Stimulated activated naive CD4-positive, alpha-beta T cell (primary cell): Measurements from ENCODE around the gene TRDMT1.

ENCODE experiments used
- DNase-seq, 6 experiments: peaks; one replicate each; lab custom pipeline; 2025; lab: John Stamatoyannopoulos, UW

The TRDMT1 gene

GRCh38 chr10:17229967-17230682, 28.7 kb upstream of the TRDMT1 start:
- DNase-seq: peak; percentile 80 to 97 (median 88)

- no peak for DNase-seq
Measured at GRCh38 chr10:17229717-17229966, 28.2 kb upstream of the TRDMT1 start.

GRCh38 chr10:17229016-17229716, 27.7 kb upstream of the TRDMT1 start:
- DNase-seq: peak; percentile 57 to 88 (median 75)

DNA sequence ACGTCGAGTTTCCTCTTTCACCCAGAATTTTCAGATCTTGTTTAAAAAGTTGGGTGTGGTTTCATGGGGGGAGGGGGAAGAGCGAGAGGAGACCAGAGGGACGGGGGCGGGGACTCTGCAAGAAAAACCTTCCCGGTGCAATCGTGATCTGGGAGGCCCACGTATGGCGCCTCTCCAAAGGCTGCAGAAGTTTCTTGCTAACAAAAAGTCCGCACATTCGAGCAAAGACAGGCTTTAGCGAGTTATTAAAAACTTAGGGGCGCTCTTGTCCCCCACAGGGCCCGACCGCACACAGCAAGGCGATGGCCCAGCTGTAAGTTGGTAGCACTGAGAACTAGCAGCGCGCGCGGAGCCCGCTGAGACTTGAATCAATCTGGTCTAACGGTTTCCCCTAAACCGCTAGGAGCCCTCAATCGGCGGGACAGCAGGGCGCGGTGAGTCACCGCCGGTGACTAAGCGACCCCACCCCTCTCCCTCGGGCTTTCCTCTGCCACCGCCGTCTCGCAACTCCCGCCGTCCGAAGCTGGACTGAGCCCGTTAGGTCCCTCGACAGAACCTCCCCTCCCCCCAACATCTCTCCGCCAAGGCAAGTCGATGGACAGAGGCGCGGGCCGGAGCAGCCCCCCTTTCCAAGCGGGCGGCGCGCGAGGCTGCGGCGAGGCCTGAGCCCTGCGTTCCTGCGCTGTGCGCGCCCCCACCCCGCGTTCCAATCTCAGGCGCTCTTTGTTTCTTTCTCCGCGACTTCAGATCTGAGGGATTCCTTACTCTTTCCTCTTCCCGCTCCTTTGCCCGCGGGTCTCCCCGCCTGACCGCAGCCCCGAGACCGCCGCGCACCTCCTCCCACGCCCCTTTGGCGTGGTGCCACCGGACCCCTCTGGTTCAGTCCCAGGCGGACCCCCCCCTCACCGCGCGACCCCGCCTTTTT, 26.9 kb upstream of the TRDMT1 start, which contains the start of gene VIM:
TSS of gene VIM (plus strand) at position 151 of the 925 bp plus-strand sequence. CDS start 1,182 bp downstream, outside the sequence.
- DNase-seq: peak; percentile 66 to 88 (median 80)

DNA sequence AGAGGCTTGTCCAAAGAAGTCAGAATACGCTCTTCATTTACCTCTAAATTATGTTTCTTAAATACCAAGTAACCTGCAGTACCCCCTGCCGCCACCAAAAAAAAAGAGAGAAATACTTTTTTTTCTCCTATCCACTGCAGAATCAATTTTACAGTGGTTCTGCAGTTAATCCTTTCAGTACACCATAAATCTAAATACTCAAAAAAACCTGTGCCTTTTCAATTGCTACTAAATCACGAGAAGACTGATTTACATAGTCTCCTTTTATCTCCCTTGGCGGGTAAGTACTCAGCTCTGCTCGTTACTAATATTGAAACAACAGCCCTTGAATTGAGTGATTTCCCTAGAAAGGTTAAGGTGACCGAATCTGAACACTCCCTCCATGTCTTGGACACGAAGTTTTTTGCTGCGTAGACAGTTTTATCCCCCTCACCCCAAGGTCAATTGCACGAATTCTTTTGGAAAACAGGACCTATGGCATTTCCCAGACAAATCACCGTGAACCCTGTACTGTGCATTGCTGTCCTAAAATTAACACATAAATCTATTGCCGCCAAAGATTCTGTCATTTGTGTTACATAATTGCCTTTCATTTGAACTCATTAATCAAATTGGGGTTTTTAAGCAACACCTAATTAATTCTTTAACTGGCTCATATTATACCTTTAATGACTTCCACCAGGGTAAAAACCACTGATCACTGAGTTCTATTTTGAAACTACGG, 26.1 kb upstream of the TRDMT1 start:
- DNase-seq: peak in 4 of 6 experiments; percentile 20 to 73 (median 62)

GRCh38 chr10:17226891-17227303, 25.4 kb upstream of the TRDMT1 start:
- no peak for DNase-seq

- DNase-seq: no peak
Measured at GRCh38 chr10:17225808-17226207, 24.3 kb upstream of the TRDMT1 start.

DNA sequence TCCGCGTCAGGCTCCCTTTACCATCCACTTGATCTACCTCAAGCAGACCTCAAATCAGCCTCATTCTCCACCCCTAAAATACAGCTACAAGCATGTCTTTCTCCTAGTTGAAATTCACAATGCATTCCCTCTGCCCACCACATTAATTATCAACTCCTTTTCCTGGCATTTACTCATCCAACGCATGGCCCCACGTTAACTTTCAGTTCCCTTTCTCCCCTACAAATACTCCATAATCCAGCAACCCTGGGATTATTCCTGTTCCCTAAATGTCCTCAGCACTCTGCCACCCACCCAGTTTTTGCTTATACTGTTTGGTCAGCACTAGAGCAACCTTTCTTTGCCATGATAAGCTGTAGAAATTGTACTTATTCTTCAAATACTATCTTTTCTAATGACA, 20.9 kb upstream of the TRDMT1 start:
- no peak for DNase-seq

GRCh38 chr10:17220652-17221100, 19.2 kb upstream of the TRDMT1 start:
- no peak for DNase-seq

DNA sequence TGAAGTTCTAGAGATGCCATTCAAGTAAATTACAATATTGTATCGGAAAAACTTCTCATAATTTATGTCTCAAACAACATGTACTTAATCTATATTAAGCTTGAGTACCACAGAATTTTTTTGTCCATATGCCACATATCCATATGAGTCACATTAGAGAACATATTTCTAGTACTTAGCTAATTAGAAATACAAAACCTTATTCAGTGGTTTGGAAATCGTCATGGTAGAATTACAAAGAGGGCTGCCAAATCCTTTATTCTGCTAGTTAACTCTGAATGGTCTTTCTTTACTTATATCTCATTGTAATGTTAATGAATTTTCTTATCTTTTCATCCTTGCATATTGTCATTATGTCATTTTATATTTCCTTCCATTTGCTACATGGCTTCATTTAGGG, 17.6 kb upstream of the TRDMT1 start:
- no peak for DNase-seq

- DNase-seq: no peak
Measured at GRCh38 chr10:17217631-17218232, 16.3 kb upstream of the TRDMT1 start.

DNA sequence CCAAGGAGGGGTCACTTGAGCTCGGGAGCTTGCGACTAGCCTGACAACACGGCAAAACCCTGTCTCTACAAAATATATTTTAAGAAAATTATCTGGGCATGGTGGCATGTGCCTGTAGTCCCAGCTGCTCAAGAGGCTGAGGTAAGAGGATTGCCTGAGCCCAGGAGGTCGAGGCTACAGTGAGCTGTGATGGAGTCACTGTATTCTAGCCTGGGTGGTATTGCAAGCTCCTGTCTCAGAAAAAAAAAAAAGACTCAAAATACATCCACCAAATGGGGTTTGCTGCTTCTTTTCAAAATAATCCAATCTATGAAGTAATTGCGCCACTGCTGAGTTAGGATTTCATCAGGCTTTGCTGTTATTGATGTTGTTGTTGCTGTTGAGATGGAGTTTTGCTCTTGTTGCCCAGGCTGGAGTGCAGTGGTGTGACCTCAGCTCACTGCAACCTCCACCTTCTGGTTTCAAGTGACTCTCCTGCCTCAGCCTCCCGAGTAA, 15.5 kb upstream of the TRDMT1 start:
- no peak for DNase-seq

DNA sequence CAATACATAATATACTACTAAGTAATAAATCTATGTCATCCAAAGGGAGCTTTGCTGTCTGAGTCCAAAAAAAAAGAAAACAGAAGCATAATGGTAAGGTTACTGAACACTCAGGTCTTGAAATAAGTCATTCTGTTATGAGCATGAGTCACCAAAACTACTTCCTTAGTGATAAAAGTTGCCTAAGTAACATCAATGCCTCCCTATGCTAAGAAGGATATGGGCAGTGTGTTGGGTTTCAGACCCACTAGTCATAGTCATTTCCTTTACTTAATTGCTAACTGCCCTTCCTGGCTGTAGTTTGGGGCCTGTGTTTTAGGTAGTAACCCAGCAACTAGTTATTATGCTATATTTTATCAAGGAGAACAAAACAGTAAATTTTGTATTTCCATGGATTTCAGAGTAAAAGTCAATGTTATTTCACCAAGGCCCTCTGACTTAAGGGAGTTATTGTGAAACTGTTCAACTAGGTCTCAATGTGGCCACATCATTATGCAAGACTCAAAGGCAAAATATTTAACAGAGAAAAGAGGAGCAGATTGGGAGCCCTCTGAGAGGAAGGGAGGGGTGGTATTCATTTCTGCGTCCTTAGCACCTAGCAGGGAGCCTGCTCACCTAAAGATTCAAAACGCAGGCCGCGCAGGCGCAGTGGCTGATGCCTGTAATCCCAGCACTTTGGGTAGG, 14.9 kb upstream of the TRDMT1 start:
- no peak for DNase-seq

DNA sequence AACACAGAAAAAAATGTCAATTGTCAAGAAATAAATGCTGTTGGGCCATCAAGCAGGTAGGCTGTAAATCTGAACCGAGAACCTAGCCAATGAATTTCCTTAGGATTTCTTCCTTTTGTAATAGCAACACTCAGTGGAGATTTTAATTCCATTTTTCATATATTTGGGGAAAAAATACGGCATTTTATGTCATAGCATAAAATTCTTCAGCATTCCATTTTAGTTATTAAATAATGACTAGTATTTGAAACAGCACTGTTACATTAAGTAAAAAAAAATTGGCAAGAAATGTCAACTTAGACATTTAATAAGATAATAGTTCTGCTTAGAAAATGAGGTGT, 14.3 kb upstream of the TRDMT1 start:
- no peak for DNase-seq

DNA sequence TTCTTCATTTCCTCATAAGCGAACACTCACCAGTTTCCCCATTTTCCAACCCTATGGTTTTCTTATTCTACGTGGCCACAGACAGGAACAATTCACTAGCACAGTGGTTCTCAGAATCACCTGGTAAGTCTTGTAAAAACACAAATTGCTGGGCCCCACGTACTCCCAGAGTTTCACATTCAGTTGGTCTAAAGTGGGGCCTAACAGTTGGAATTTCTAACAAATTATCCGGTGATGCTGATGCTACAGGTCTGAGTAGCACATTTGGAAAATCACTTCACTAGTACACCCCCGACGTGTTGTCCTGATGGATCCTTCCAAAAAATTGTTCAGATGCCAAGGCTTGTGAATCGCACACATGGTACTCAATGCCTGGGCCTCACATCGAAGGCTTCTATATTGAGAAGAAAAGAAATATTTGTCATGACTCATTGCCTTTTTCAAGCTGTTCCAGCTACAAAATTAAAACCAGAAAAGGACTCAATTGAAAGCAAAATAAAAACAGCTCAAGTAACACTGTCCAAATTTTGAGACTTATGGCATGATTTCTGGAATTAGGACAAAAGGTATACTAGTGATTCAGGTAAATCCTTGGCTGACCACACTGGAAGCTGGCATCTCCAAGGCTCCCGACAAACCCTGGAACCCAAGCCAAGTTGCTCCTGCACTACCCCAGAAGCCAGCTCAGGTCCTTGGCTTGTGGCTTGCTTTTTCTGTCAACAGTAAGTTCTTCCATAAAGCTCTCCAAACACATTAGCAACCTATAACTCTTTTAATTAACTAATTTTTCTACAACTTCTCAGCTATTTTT, 13.7 kb upstream of the TRDMT1 start:
- DNase-seq: no peak

- DNase-seq: no peak
Measured at GRCh38 chr10:17214526-17214925, 13.1 kb upstream of the TRDMT1 start.

DNA sequence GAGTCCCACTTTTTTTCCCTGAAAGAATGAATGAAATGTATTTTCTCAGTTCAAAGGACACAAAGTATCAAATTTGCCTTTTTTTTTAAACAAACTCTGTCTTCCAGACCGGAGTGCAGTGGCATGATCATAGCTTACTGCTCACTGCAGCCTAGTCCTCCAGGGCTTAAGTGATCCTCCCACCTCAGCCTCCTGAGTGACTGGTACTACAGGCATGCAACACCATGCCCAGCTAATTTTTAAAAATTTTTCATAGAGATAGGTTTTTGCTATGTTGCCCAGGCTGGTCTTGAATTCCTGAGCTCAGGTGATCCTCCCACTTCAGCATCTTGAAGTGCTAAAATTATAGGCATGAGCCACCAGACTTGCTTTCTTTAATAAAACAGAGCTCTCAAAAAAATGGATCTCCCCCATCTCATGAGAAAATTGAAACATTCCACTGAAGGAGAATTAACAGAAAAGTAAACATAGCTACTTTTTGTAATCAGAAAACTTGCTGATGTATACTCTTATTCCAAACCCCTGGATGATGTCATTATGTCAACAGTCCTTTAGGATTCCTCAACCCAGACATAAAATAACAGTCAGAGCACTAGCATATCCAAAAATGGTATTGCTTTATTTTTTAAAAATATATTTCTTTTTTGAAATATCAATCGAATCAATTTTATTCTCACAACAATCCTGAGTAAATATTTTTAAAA, 12.3 kb upstream of the TRDMT1 start:
- no peak for DNase-seq

GRCh38 chr10:17212802-17213221, 11.3 kb upstream of the TRDMT1 start:
- DNase-seq: no peak

- no peak for DNase-seq
Measured at GRCh38 chr10:17210361-17210760, 8.9 kb upstream of the TRDMT1 start.
